Natural killer cell (primary cell): ENCODE measurements around the gene NRP2. TPM values are rescaled to one million over a fixed set of nuclear protein-coding genes. Genes with fewer than 3 reads are reported as not detected.

Source experiments
- ATAC-seq, 3 donors: fragments of 150-1000 bp in 2 of 3; fragments of 200-7000 bp in 1 of 3; cut with Tn5 transposase; 1 replicate in 1 of 3; 2 replicates in 2 of 3; pipeline ENCODE4 v1.10.0; 2021; ENCODE audit warnings: mild to moderate bottlenecking in 2 of 3, moderate library complexity in 2 of 3
- DNase-seq, 2 donors: peaks; one replicate each; pipeline versions ENCODE4 v3.0.0 to v3.0.0-alpha.2; 2013 to 2021; ENCODE audit warnings: mixed read lengths in 1 of 2
- H3K27ac ChIP-seq: one replicate; pipeline ENCODE4 v1.5.1; 2013; ENCODE audit warnings: mild to moderate bottlenecking, low read length
- H3K27me3 ChIP-seq: one replicate; pipeline ENCODE4 v1.6.1; 2013; ENCODE audit warnings: low read length; ENCODE audit not compliant: control insufficient read depth, insufficient read depth
- H3K36me3 ChIP-seq: one replicate; pipeline ENCODE4 v1.6.1; 2013; ENCODE audit warnings: low read length; ENCODE audit not compliant: control insufficient read depth, insufficient read depth
- H3K4me1 ChIP-seq: one replicate; pipeline ENCODE4 v1.6.1; 2013; ENCODE audit warnings: low read length; ENCODE audit not compliant: control insufficient read depth, insufficient read depth
- H3K4me3 ChIP-seq: one replicate; pipeline ENCODE4 v1.5.1; 2013; ENCODE audit warnings: low read length
- H3K9me3 ChIP-seq: one replicate; pipeline ENCODE4 v1.6.1; 2013; ENCODE audit warnings: low read length; ENCODE audit not compliant: control insufficient read depth, insufficient read depth
- H3K27ac Mint-ChIP-seq, 2 donors: one replicate each; pipeline ENCODE4 v1.8.0; 2022; ENCODE audit warnings: mild to moderate bottlenecking in 2 of 2, mixed read lengths in 2 of 2, moderate library complexity in 1 of 2
- H3K27me3 Mint-ChIP-seq, 2 donors: one replicate each; pipeline ENCODE4 v1.8.0; 2022; ENCODE audit warnings: low read depth in 2 of 2, mixed read lengths in 2 of 2
- H3K36me3 Mint-ChIP-seq: one replicate; pipeline ENCODE4 v1.8.0; 2022; ENCODE audit warnings: mixed read lengths
- H3K4me1 Mint-ChIP-seq, 2 donors: one replicate each; pipeline ENCODE4 v1.8.0; 2022; ENCODE audit warnings: mixed read lengths in 2 of 2
- H3K4me3 Mint-ChIP-seq: one replicate; pipeline ENCODE4 v1.8.0; 2022; ENCODE audit warnings: mild to moderate bottlenecking, moderate library complexity, mixed read lengths
- H3K9me3 Mint-ChIP-seq, 2 donors: one replicate each; pipeline ENCODE4 v1.8.0; 2022; ENCODE audit warnings: mixed read lengths in 2 of 2
- CTCF ChIP-seq: fragments of 200-600 bp; IDR thresholded peaks from one replicate; pipeline ENCODE4 v1.8.0; 2022; ENCODE audit warnings: antibody characterized with exemption
- WGBS: methylation state at CpG from one replicate; pipeline ENCODE4 v1.1.7; 2013; ENCODE audit warnings: missing lambda C conversion rate; ENCODE audit not compliant: insufficient coverage; 5-methylcytosine and 5-hydroxymethylcytosine counted together
- intact Hi-C: fragments of 100-400 bp; cut with micrococcal nuclease; formaldehyde crosslinking; loops from one replicate; pipeline ENCODE4 v1.14.2; 2022
- total RNA-seq, 4 donors: library from RNA; stranded (reverse); fragments of 120-200 nt in 1 of 4; gene quantifications; one replicate each; pipeline versions ENCODE4 v1.2.3 to v1.2.4, GENCODE V29; 2013 to 2022

Gene NRP2
- total RNA-seq, 3 donors from 2014 or later (not counting 1 experiment from before 2014, with no cell fraction given) = 0.40 TPM; not detected in 2

DNA sequence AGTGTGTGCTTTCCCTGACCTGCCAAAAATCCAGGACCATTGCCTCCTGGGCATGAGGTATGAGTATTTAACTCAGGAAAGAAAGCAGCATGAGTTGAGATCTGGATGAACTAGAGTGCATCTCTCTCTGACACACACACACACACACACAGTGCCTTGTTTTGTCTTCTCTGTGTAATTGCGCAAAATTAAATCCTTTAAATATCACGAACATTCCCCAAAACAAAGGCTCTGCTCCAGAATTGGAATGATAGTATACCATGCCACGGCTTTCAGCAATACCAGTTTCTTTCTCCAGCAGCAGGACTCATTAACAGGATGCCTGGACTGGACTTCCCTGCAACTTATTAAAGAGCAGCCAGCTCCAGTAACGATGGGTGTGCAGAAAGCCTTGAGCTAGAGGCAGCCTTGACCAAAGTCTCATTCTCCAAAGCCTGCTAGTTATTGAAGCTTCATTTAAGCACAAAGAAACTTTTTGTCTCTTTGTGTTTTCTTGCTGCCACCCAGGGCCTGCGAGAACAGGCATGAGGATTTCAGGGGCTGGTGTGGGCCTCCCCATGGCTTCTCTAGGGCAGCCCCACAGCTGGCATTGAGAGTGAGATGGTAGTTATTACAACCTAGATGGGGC lies 101.7 kb downstream of the NRP2 start:
- Histone ChIP-seq H3K27ac (no peak overlapping the region), H3K4me1 (no peaks in the 10 kb centered on the region), H3K36me3 (no peaks in the 10 kb centered on the region), H3K9me3 (no peaks in the 10 kb centered on the region), H3K4me3 (no peak overlapping the region), H3K27me3 (no peaks in the 10 kb centered on the region)
- TF ChIP-seq CTCF = no peak
- no peaks in the 10 kb centered on the region for H3K4me1 Mint-ChIP-seq
- ATAC-seq (no peak), DNase-seq (no peak)
- no peak overlapping the region for H3K4me3 Mint-ChIP-seq
- intact Hi-C loops = no loop called here
- no peaks in the 10 kb centered on the region for H3K36me3 Mint-ChIP-seq
- WGBS = 88% methylated on average over 5 of the region's 5 CpGs
- H3K9me3 Mint-ChIP-seq = no peaks in the 10 kb centered on the region
- peaks cover 0 to 5% of the 10 kb centered on the region in 2 donors for H3K27me3 Mint-ChIP-seq
- H3K27ac Mint-ChIP-seq = no peak overlapping the region

DNA sequence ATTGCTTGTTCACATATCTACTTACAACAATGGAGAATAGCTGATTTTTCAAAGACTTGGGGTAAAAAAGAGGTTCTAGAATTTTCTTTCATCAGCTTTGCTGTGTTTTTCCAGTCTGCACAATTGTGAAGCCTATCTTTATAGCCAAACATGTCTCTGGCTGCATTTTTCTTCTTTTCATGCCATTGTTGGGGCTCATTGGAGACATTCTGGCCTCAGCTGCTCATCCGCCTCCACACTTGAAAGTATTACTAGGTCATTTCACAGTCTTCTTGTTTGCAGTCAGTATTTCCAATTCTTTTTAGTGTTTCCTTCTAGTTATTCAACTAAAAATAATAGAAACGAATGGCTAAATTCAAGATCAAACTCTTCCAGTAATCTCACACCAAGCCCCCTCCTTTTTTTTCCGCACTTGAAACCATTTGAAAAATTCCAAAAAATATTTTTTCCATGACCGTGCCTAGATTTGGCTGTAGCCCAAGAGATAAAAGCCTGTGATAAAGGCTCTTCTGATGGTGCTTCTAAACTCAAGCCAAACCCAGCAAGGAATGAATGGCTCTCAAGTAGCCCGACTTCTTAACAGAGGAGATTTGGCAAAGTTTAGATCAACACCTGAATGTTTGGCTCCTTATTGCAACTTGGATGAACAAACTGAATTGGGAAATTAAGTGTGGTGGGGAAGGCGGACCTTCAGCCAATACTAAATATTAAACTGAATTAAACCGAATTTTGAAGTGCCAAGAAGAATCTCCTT lies 103.4 kb downstream of the NRP2 start:
- no peaks in the 10 kb centered on the region for H3K9me3 ChIP-seq
- H3K27me3 ChIP-seq = no peaks in the 10 kb centered on the region
- Mint-ChIP-seq H3K27ac (no peak overlapping the region), H3K36me3 (no peaks in the 10 kb centered on the region), H3K9me3 (no peaks in the 10 kb centered on the region), H3K27me3 (peaks cover 14% of the 10 kb centered on the region in 2 donors), H3K4me1 (no peaks in the 10 kb centered on the region), H3K4me3 (no peak overlapping the region)
- no peak overlapping the region for H3K4me3 ChIP-seq
- ATAC-seq (no peak), DNase-seq (no peak)
- WGBS = 89% methylated on average over 5 of the region's 7 CpGs
- H3K36me3 ChIP-seq = no peaks in the 10 kb centered on the region
- intact Hi-C loops = no loop called here
- no peak for TF ChIP-seq CTCF
- H3K27ac ChIP-seq = no peak overlapping the region
- no peaks in the 10 kb centered on the region for H3K4me1 ChIP-seq

DNA sequence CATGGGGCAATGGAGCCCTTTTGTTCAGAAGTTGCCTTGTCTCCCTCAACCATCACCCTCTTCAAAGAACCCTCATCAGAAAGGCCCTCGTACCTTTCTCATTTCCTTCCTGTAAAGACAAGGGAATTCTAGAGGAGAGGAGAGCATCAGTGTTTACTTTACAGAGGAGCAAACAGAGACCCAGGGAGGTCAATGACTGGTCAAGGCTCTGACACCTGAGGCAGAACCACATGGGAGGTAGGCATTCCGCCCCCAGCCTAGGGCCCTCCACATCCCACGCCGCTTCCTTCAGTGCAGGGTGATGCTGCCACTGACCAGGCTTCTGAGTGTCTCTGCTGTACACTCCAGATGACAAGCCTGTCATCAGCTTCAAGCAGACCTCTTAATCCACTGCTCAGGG lies 104.7 kb downstream of the NRP2 start:
- Mint-ChIP-seq H3K4me1 (no peaks in the 10 kb centered on the region), H3K4me3 (no peak overlapping the region), H3K27me3 (peaks cover 16 to 22% of the 10 kb centered on the region in 2 donors), H3K27ac (no peak overlapping the region), H3K36me3 (no peaks in the 10 kb centered on the region), H3K9me3 (no peaks in the 10 kb centered on the region)
- no peak for TF ChIP-seq CTCF
- DNase-seq (no peak), ATAC-seq (no peak)
- 96% methylated on average over 3 of the region's 4 CpGs for WGBS
- no peak overlapping the region for H3K27ac ChIP-seq
- H3K4me3 ChIP-seq = no peak overlapping the region
- no peaks in the 10 kb centered on the region for H3K27me3 ChIP-seq
- H3K4me1 ChIP-seq = no peaks in the 10 kb centered on the region
- H3K9me3 ChIP-seq = no peaks in the 10 kb centered on the region
- no peaks in the 10 kb centered on the region for H3K36me3 ChIP-seq
- intact Hi-C loops = no loop called here
